H1 (cell line): ENCODE measurements around the gene MMAB. TPM values are rescaled to one million over a fixed set of nuclear protein-coding genes. Genes with fewer than 3 reads are reported as not detected.

Experiments
- CEBPB ChIP-seq: IDR thresholded peaks from 2 replicates; pipeline ENCODE4 v1.6.1; 2012; ENCODE audit warnings: low read depth, low read length
- CHD7 ChIP-seq: fragments of 300-600 bp; sonication (generic); IDR thresholded peaks from 2 replicates; pipeline ENCODE4 v1.7.1; 2012; ENCODE audit warnings: low read length, moderate library complexity, mild to moderate bottlenecking, inconsistent platforms; ENCODE audit not compliant: insufficient replicate concordance
- CTCF ChIP-seq, 3 experiments: IDR thresholded peaks; 1 replicate in 2 of 3; 2 replicates in 1 of 3; pipeline versions ENCODE4 v1.5.1 to v1.6.1; 2011; ENCODE audit warnings: low read length in 3 of 3, mild to moderate bottlenecking in 3 of 3, inconsistent platforms in 2 of 3, low read depth in 1 of 3, moderate library complexity in 1 of 3; ENCODE audit not compliant: insufficient read depth in 1 of 3; ENCODE audit errors: control extremely low read depth in 1 of 3
- polyA plus RNA-seq, 7 experiments: library from polyadenylated mRNA; depleted of rRNA in 3 of 7; stranded (reverse) in 5 of 7; unstranded in 2 of 7; fragments of >200 nt in 5 of 7; fragments of 200-250 nt in 2 of 7; gene quantifications; 1 replicate in 5 of 7; 2 replicates in 1 of 7; 4 replicates in 1 of 7; pipeline versions ENCODE4 v1.2.1 to v1.2.3, GENCODE V29; 2011 to 2013; ENCODE audit warnings: missing spikeins in 2 of 7, mixed read lengths in 2 of 7
- total RNA-seq: library from RNA; stranded (reverse); fragmentation: NEBNext Ultra II Directional; extraction: Animal tissue kit (Norgen Biotek cat#: 25700); gene quantifications from 2 replicates; pipeline ENCODE4 v1.2.1, GENCODE V29; 2021

MMAB gene
- total and polyA plus RNA-seq, 2 of the 8 experiments (the other 6 are each of a cell fraction or from before 2014, with no cell fraction given) = 12.9 to 18.5 TPM

- TF ChIP-seq CHD7 (no peak), CEBPB (no peak), CTCF (IDR thresholded peaks at IDR 0.05; ENCODE audit: control extremely low read depth in 1 of 3, insufficient read depth in 1 of 3, low read depth in 1 of 3, low read length in 3 of 3) (no peak)
- TF ChIP-seq, all 59 proteins: peak for 0
These were observed 25.1 kb upstream of the MMAB start (continued) for GRCh38 chr12:109598428-109598854.
